Epithelial cell of proximal tubule (primary cell): ENCODE results near the gene RNF180. TPM values are rescaled to one million over a fixed set of nuclear protein-coding genes. Genes with fewer than 3 reads are reported as not detected.

Source experiments
- DNase-seq: peaks from one replicate; pipeline ENCODE4 v3.0.0-alpha.2; 2011; ENCODE audit warnings: low read depth
- H3K4me3 ChIP-seq: 2 replicates; pipeline ENCODE4 v1.5.1; 2011; ENCODE audit warnings: low read depth, mild to moderate bottlenecking, low read length
- CTCF ChIP-seq: conservative IDR thresholded peaks from 2 replicates; pipeline ENCODE4 v1.5.1; 2012; ENCODE audit warnings: low read depth, mild to moderate bottlenecking, low read length
- total RNA-seq: library from RNA; depleted of rRNA; stranded (reverse); fragments of >200 nt; gene quantifications from 2 replicates; pipeline ENCODE4 v1.2.3, GENCODE V29; 2015

Gene RNF180
- total RNA-seq, 1 donor from 2014 or later = 4.6 TPM

- DNase-seq = peak; percentile 31
- H3K4me3 ChIP-seq = no peak overlapping the region
- no peak for TF ChIP-seq CTCF
Observed at GRCh38 chr5:64298586-64298985, 132.9 kb downstream of the RNF180 start.

- DNase-seq = peak; percentile 30
- TF ChIP-seq CTCF = no peak
- peak overlapping the region; percentile 8 for H3K4me3 ChIP-seq
Observed at GRCh38 chr5:64299805-64300204, 134.2 kb downstream of the RNF180 start.

- DNase-seq = no peak
- TF ChIP-seq CTCF = no peak
- no peak overlapping the region for H3K4me3 ChIP-seq
Observed at GRCh38 chr5:64301566-64301965, 135.9 kb downstream of the RNF180 start.

- TF ChIP-seq CTCF = no peak
- DNase-seq = no peak
- H3K4me3 ChIP-seq = no peak overlapping the region
Observed at GRCh38 chr5:64308135-64308534, 142.5 kb downstream of the RNF180 start.

- DNase-seq = no peak
Observed at GRCh38 chr5:64312491-64312890, 146.8 kb downstream of the RNF180 start.

GRCh38 chr5:64315778-64316177, 150.1 kb downstream of the RNF180 start:
- DNase-seq = no peak
- no peak overlapping the region for H3K4me3 ChIP-seq
- no peak for TF ChIP-seq CTCF

More at GRCh38 chr5:64312491-64312890, 146.8 kb downstream of the RNF180 start:
- H3K4me3 ChIP-seq = no peak overlapping the region
- TF ChIP-seq CTCF = no peak

- DNase-seq = no peak
- H3K4me3 ChIP-seq = no peak overlapping the region
Observed at GRCh38 chr5:64318175-64318574, 152.5 kb downstream of the RNF180 start.

More at GRCh38 chr5:64318175-64318574, 152.5 kb downstream of the RNF180 start:
- TF ChIP-seq CTCF = no peak
